ENCODE data around the gene MEX3D. TPM values are rescaled to one million over a fixed set of nuclear protein-coding genes. Genes with fewer than 3 reads are reported as not detected.

Gene MEX3D
- total RNA-seq, 1 donor: 27.6 TPM

DNA sequence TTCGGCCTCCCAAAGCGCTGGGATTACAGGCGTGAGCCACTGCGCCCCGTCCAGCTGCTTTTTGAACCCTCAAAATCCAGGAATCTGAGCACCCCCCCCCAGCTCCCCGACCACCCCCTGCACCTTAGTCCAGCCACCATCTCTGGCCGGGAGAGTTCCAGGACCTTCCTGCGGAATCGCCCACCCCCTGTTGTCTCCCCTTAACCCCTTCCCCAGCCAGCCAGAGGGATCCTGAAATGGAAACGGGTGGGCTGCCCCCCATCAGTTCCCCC is 25.3 kb upstream of the MEX3D start:
- no peak for DNase-seq (ENCODE audit: low read depth)
- H3K4me3 ChIP-seq (ENCODE audit: low read depth, low read length): peak overlapping the region; percentile 88
- TF ChIP-seq, protein P1, sequence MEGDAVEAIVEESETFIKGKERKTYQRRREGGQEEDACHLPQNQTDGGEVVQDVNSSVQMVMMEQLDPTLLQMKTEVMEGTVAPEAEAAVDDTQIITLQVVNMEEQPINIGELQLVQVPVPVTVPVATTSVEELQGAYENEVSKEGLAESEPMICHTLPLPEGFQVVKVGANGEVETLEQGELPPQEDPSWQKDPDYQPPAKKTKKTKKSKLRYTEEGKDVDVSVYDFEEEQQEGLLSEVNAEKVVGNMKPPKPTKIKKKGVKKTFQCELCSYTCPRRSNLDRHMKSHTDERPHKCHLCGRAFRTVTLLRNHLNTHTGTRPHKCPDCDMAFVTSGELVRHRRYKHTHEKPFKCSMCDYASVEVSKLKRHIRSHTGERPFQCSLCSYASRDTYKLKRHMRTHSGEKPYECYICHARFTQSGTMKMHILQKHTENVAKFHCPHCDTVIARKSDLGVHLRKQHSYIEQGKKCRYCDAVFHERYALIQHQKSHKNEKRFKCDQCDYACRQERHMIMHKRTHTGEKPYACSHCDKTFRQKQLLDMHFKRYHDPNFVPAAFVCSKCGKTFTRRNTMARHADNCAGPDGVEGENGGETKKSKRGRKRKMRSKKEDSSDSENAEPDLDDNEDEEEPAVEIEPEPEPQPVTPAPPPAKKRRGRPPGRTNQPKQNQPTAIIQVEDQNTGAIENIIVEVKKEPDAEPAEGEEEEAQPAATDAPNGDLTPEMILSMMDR (IDR thresholded peaks at IDR 0.05; ENCODE audit: insufficient read depth, low read length): no peak

DNA sequence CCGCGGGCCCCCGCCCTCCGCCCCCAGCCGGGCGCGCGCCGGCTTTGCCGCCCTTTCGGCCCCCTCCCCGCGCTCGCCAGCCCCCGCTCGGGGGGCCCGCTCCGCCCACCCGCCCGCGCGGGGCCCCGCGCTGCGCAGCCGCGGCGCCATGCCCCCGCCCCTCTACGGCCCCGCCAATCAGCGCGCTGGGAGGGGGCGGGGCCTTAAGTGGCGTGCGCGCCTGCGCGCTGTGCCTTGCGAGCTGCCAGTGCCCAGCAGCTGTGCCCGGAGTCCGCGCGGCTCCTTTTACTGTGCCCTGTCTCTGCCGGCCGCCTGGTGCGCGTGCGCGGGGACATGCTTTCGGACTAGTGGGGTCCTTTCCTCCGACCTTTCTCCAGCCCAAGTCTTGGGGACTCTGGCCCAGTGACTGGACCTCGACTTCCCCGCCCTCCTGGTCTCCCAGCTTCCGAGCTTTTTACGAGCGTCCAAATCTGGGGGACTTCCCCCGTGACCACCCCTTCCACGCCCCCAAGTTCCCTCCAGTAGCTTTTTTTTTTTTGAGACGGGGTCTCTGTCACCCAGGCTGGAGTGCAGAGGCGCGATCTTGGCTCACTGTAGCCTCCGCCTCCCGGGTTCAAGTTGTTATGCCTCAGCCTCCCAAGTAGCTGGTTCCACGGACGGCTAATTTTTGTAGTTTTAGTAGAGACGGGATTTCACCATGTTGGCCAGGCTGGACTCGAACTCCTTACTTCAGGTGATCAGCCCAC is 24.8 kb upstream of the MEX3D start, which contains the start of gene MBD3:
Gene MBD3, minus strand, starts transcription at position 111 of the 746 bp plus-strand sequence. CDS start 234 bp downstream, outside the sequence.
- peak within 1 kb of the TSS; percentile 88 for H3K4me3 ChIP-seq (ENCODE audit: low read depth, low read length)
- peak; percentile 92 for DNase-seq (ENCODE audit: low read depth)
- TF ChIP-seq, protein P1 (IDR thresholded peaks at IDR 0.05; ENCODE audit: insufficient read depth, low read length): peak; percentile 9

DNA sequence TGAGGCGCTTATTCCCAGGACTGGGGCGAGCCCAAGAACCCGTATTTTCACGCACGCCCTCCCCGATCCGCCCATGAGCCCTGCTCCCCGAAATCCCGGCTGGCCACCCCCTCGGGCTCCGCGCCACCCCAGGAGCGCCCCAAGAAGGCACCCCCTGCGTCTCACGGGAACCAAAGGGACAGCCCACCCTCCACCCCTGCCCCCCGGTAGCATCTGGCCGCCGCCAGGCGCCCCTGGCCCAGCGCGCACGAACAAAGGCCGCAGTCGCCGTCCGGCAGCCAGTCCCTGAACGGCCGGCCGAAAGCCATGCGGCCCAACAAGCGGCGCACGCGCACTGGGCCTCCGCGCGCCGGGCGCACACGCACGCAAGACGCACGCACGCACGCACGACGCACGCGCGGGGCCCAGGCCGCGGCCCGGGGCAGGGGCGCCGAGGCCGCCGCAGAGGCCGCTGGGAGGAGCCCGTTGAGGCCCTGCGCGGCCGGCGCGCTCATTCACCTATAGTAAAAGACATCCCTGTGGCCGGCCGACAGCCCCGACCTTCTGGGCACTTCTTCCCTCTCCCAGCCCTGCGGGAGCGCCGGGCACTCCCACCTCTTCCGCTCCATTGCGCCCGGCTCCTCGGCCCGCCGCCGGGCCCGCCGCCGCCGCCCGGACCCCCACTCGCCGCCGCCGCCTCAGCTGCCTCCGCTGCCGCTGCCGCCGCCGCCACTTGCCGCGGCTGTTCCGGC is 24.1 kb upstream of the MEX3D start:
- peak; percentile 86 for DNase-seq (ENCODE audit: low read depth)
- H3K4me3 ChIP-seq (ENCODE audit: low read depth, low read length): peak overlapping the region; percentile 87
- TF ChIP-seq, protein P1 (IDR thresholded peaks at IDR 0.05; ENCODE audit: insufficient read depth, low read length): no peak

DNA sequence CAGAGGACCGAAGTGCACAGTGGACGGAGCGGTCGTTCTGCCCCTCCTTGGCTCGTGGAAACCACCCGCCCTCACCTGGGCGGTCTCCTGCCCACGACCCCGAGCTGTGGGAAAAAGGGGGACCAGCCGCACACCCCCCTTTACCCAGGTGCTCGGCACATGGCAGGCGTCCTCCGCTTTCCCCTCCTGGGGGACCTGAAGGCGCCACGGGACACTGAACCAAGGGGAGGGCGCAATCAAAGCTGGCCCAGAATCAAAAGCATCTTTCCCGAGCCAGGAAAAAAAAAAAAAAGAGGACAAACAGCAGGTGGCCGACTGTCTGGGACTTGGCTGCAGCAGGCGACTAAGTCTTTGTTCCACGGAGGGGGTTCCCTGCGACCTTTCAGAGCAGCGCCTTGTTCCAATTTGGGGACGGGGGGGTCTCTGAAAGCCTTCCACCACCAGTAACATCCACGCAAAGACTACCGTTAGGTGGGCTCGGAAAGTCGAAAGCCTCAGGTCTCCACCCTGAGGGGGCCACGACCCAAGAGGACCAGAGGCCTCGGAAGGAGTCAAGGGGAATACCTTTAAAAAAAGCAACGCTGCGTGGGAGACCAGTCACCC is 23.4 kb upstream of the MEX3D start:
- TF ChIP-seq, protein P1 (IDR thresholded peaks at IDR 0.05; ENCODE audit: insufficient read depth, low read length): no peak
- DNase-seq (ENCODE audit: low read depth): no peak

DNA sequence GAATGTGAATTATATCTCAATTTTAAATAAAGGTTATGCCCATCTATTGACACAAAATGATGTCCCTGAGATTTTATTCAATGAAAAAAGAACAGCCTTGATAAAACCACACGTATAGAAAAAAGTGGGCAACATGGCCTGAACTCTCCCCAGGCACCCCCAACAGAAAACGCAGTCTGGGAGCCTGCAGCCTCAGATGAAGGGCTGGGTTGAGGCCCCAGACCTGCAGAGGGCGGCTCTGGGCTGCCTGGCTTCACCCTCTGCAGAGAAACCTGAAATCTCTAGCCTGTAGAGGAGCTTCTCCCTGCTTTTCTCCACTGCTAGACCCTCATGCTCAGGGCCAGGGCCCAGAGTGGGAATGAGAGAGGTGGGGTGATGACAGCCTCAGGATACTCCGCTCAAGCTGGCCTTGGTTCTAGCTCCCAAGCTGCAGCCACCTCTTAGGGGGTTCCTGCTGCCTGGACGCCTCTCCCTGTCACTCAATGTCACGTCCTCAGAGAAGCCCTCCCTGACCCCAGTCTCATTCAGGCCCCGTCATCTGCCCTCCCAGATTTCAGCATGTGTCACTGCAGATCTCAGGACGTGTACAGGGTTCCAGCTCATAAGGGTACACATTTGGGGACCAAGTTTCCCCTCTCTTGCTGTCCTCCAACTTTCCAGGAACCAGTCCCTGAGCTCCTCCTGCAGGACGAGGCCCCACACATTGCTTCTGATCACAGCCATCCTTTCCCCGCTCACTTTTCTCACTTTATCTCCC is 22.7 kb upstream of the MEX3D start:
- DNase-seq (ENCODE audit: low read depth): no peak
- H3K4me3 ChIP-seq (ENCODE audit: low read depth, low read length): peak overlapping the region; percentile 87
- TF ChIP-seq, protein P1 (IDR thresholded peaks at IDR 0.05; ENCODE audit: insufficient read depth, low read length): peak; percentile 47

More for the DNA sequence above, 23.4 kb upstream of the MEX3D start:
- peak overlapping the region; percentile 87 for H3K4me3 ChIP-seq (ENCODE audit: low read depth, low read length)

DNA sequence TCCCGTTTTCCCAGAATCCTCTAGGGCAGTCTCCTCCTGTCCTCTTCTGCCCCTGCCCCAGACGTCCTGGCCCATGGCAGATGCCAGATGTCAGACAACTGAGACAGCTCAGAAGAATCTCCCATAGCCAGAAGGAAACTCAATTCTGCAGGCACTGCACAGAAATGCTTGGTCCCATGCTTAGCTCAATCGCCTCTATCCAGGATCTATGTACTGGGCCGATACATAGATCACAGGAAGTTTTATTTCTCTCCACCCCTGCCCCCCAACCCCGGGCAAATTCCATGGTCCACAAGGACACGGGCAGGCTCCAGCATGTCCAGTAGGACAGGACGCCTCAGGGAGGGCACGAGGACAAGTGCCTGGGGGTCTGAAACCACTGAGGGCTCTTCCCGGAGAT is 19.7 kb upstream of the MEX3D start:
- H3K4me3 ChIP-seq (ENCODE audit: low read depth, low read length): no peak overlapping the region
- TF ChIP-seq, protein P1 (IDR thresholded peaks at IDR 0.05; ENCODE audit: insufficient read depth, low read length): no peak
- DNase-seq (ENCODE audit: low read depth): no peak

All from fibroblast of the aortic adventitia (primary cell).